Neuron (in vitro differentiated cells): ENCODE results near the gene TTYH3.

Experiments
- H2AFZ ChIP-seq: one replicate; pipeline ENCODE4 v1.6.1; 2013; ENCODE audit warnings: low read depth, mild to moderate bottlenecking, inconsistent platforms, low read length, moderate library complexity
- H3K27me3 ChIP-seq: one replicate; pipeline ENCODE4 v1.6.1; 2013; ENCODE audit warnings: low read length; ENCODE audit not compliant: insufficient read depth
- H3K36me3 ChIP-seq: one replicate; pipeline ENCODE4 v1.6.1; 2013; ENCODE audit warnings: low read length; ENCODE audit not compliant: insufficient read depth
- H3K4me1 ChIP-seq: one replicate; pipeline ENCODE4 v1.6.1; 2013; ENCODE audit warnings: low read length; ENCODE audit not compliant: insufficient read depth
- H3K4me3 ChIP-seq: 2 replicates; pipeline ENCODE4 v1.5.1; 2013; ENCODE audit warnings: mild to moderate bottlenecking, low read length, moderate library complexity
- H3K9me3 ChIP-seq: one replicate; pipeline ENCODE4 v1.6.1; 2013; ENCODE audit warnings: low read length

The TTYH3 gene

DNA sequence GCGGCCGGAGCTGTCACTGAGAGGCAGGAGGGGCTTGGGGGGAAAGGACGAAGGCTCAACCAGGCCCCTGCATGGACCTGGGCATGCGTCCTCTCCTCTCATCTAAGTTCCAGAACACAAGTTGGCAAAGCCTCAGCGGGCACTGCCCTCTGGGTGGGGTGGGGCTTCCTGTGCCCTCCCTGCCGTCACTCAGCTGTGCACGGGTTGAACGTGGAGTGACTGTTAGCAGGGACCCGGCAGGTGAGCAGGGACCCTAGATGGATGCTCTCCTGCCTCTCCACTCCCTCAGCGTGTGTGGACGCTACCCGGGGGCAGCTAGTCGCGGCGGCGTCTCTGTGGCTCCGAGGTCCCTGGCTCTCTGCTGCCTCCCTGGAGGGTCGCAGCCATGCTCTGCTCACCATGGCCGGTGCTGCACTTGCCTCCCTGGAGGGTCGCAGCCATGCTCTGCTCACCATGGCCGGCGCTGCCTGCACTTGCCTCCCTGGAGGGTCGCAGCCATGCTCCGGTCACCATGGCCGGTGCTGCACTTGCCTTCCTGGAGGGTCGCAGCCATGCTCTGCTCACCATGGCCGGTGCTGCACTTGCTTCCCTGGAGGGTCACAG lies 36.4 kb upstream of the TTYH3 start:
- no peak overlapping the region for H3K4me3 ChIP-seq

GRCh38 chr7:2596464-2597272 lies 35.1 kb upstream of the TTYH3 start:
- H3K4me1 ChIP-seq: no peaks in the 10 kb centered on the region
- no peak overlapping the region for H2AFZ ChIP-seq
- peaks cover 61% of the 10 kb centered on the region for H3K36me3 ChIP-seq
- H3K4me3 ChIP-seq: no peak overlapping the region
- H3K9me3 ChIP-seq: no peaks in the 10 kb centered on the region
- H3K27me3 ChIP-seq: no peaks in the 10 kb centered on the region

More for the DNA sequence above, 36.4 kb upstream of the TTYH3 start:
- Histone ChIP-seq H3K4me1 (no peaks in the 10 kb centered on the region), H3K9me3 (no peaks in the 10 kb centered on the region), H3K36me3 (peaks cover 64% of the 10 kb centered on the region), H2AFZ (no peak overlapping the region), H3K27me3 (no peaks in the 10 kb centered on the region)

- Histone ChIP-seq H2AFZ (no peak overlapping the region), H3K27me3 (no peaks in the 10 kb centered on the region), H3K4me3 (no peak overlapping the region), H3K36me3 (peaks cover 60% of the 10 kb centered on the region), H3K9me3 (no peaks in the 10 kb centered on the region), H3K4me1 (no peaks in the 10 kb centered on the region)
Observed at GRCh38 chr7:2597273-2597640, 34.5 kb upstream of the TTYH3 start.

DNA sequence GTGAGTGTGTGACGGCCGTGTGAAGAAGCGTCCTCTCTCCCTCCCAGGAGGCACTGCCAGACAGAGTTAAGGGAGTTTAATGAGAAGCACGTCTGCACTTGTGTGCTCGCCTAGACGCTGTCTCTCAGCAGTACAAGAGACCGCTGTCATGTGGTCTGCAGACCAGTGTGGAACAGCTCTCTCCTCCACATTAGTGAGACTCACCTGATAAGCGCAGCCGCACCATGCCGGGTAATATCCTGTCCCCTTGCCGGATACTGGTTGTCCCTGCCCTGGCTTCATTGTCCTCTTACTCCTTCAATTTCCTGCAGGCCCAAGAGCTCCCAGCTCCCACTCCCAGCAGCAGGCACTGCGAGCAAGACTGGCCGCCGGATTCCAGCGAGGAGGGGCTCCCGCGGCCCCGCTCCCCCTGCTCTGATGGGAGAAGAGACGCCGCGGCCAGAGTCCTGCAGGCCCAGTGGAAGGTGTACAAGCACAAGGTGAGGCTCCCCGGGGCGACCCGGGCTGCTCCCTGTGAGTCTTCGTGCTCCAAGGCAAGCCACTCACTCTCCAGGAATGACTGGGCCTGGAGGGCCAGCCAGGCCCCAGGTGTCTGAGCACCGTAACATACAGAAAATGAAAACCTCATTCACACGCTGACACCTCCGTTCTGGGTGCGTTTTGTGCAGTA lies 33.5 kb upstream of the TTYH3 start:
- H3K4me1 ChIP-seq: no peaks in the 10 kb centered on the region
- peaks cover 50% of the 10 kb centered on the region for H3K36me3 ChIP-seq
- no peak overlapping the region for H3K4me3 ChIP-seq

GRCh38 chr7:2601065-2601464 lies 30.7 kb upstream of the TTYH3 start:
- Histone ChIP-seq H3K4me1 (no peaks in the 10 kb centered on the region), H3K36me3 (peaks cover 35% of the 10 kb centered on the region), H2AFZ (no peak overlapping the region), H3K9me3 (no peaks in the 10 kb centered on the region), H3K4me3 (no peak overlapping the region), H3K27me3 (no peaks in the 10 kb centered on the region)

More for the DNA sequence above, 33.5 kb upstream of the TTYH3 start:
- Histone ChIP-seq H3K9me3 (no peaks in the 10 kb centered on the region), H2AFZ (no peak overlapping the region), H3K27me3 (no peaks in the 10 kb centered on the region)

DNA sequence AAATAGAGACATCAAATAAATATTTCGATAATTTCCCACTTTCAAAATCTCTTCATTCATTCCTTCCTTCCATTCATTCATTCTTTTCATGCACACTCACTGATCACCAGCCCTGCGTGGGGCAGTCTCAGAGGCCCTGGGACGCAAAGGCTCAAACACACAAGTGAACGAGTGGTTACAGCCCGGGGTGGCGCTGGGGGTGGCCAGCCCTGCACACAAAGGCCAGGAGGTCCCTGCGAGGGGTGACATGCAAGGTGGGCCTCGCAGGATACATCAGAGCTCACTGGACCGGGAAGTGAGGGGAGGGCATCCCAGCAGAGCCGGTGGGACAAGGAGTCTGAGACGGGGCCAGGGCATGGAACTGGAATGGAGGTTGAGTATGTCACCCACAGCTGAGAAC lies 29.9 kb upstream of the TTYH3 start:
- H3K27me3 ChIP-seq: no peaks in the 10 kb centered on the region
- H3K4me1 ChIP-seq: no peaks in the 10 kb centered on the region
- no peaks in the 10 kb centered on the region for H3K9me3 ChIP-seq
- no peak overlapping the region for H2AFZ ChIP-seq
- peaks cover 30% of the 10 kb centered on the region for H3K36me3 ChIP-seq
- no peak overlapping the region for H3K4me3 ChIP-seq

DNA sequence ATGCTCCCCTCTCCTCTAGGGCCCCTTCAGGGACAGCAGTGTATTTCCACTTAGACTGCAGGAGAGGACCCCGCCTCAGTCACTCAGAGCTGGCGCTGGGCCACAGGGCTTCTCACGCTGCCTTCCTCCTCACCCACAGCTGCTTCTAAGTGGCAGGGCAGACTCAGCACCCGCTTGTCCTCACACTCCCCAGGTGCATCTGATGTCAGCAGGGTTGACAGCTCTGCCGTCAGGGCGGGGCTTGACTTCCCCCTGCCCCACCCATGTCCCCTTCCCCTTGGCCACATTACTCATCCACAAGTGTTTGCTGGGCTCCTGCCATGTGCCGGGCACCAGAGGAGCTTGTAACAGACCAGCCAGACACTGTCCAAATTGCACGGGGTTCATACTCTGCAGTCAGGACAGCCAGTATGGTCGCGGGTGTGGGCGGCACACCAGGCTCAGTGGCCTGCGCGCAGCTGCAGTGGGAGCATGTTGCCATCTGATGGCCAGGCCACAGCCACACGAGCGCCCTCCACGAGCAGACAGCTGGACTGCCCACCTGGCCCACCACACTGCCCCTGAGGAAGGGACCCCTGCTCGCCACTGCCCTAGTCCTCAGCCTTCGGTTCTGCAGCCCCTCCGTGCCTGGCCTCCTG lies 29.3 kb upstream of the TTYH3 start:
- Histone ChIP-seq H3K36me3 (peaks cover 28% of the 10 kb centered on the region), H3K9me3 (no peaks in the 10 kb centered on the region), H3K27me3 (no peaks in the 10 kb centered on the region), H3K4me1 (no peaks in the 10 kb centered on the region), H2AFZ (no peak overlapping the region), H3K4me3 (no peak overlapping the region)

- peaks cover 23% of the 10 kb centered on the region for H3K36me3 ChIP-seq
- H3K9me3 ChIP-seq: no peaks in the 10 kb centered on the region
- no peak overlapping the region for H2AFZ ChIP-seq
- no peak overlapping the region for H3K4me3 ChIP-seq
- no peaks in the 10 kb centered on the region for H3K27me3 ChIP-seq
- peaks cover 7% of the 10 kb centered on the region for H3K4me1 ChIP-seq
Observed at GRCh38 chr7:2603044-2603965, 28.5 kb upstream of the TTYH3 start.

- Histone ChIP-seq H3K27me3 (no peaks in the 10 kb centered on the region), H3K9me3 (no peaks in the 10 kb centered on the region), H3K4me1 (peaks cover 15% of the 10 kb centered on the region), H2AFZ (no peak overlapping the region), H3K4me3 (no peak overlapping the region), H3K36me3 (peaks cover 19% of the 10 kb centered on the region)
Observed at GRCh38 chr7:2604608-2605174, 27.1 kb upstream of the TTYH3 start.

- Histone ChIP-seq H3K4me1 (peaks cover 15% of the 10 kb centered on the region), H3K27me3 (no peaks in the 10 kb centered on the region), H3K9me3 (no peaks in the 10 kb centered on the region), H2AFZ (no peak overlapping the region), H3K4me3 (no peak overlapping the region), H3K36me3 (peaks cover 11% of the 10 kb centered on the region)
Observed at GRCh38 chr7:2605608-2606538, 25.9 kb upstream of the TTYH3 start.

GRCh38 chr7:2606539-2606936 lies 25.2 kb upstream of the TTYH3 start:
- no peaks in the 10 kb centered on the region for H3K9me3 ChIP-seq
- H3K4me1 ChIP-seq: peaks cover 15% of the 10 kb centered on the region
- H2AFZ ChIP-seq: no peak overlapping the region
- H3K4me3 ChIP-seq: no peak overlapping the region
- peaks cover 7% of the 10 kb centered on the region for H3K36me3 ChIP-seq
- H3K27me3 ChIP-seq: no peaks in the 10 kb centered on the region
